ENCODE data around the gene MSANTD2. TPM values are rescaled to one million over a fixed set of nuclear protein-coding genes. Genes with fewer than 3 reads are reported as not detected.

MSANTD2 gene
- total and polyA plus RNA-seq, 9 of the 15 experiments (the other 6 are each of a cell fraction or from before 2014, with no cell fraction given), result 1.3 to 9.9 (median 5.3) TPM

- no peak overlapping the region for H3K4me3 ChIP-seq
- H3K79me2 ChIP-seq (ENCODE audit: control insufficient read depth, insufficient read depth, low read length), result no peaks in the 10 kb centered on the region
- no peaks in the 10 kb centered on the region for H3K9me1 ChIP-seq (ENCODE audit: control insufficient read depth, insufficient read depth, low read length)
- TF ChIP-seq TEAD4 (IDR thresholded peaks at IDR 0.05; ENCODE audit: low read length) (no peak), TEAD4 (CRISPR knock-in tag; IDR thresholded peaks at IDR 0.05; ENCODE audit: borderline replicate concordance) (no peak), KHSRP (IDR thresholded peaks at IDR 0.05) (no peak)
- BruUV-seq (replicated peaks), result no TSS peak
- peaks cover 3 to 16% of the 10 kb centered on the region in 2 experiments; a peak in 3 of 5 replicates for H3K4me1 ChIP-seq (replicated peaks in 1 of 2; ENCODE audit: control insufficient read depth in 2 of 2, insufficient read depth in 2 of 2, low read length in 2 of 2)
- no peak for DNase-seq (ENCODE audit: extremely low read depth in 1 of 4, low spot score in 3 of 4)
- H3K36me3 ChIP-seq (ENCODE audit: control insufficient read depth, insufficient read depth, low read length), result no peaks in the 10 kb centered on the region
- in situ Hi-C loops (cut with MboI) (loop anchor here (25.0 kb wide), 1 partner anchor 429 kb away; the partner anchor contains the start of gene OR8B4), intact Hi-C loops (cut with micrococcal nuclease) (no loop called here)
- ATAC-seq, result no peak
- H3K27ac ChIP-seq (ENCODE audit: extremely low read depth, low read depth, low read length), result no peak overlapping the region
- no peak overlapping the region for H3K9ac ChIP-seq (ENCODE audit: insufficient read depth in 1 of 2, low read depth in 2 of 2, low read length in 2 of 2)
- POLR2A ChIA-PET, result interaction anchor here (0.6 kb wide), 1 partner anchor 219 kb away, joined by 3 read pairs; the partner anchor contains the start of gene TBRG1
- peaks cover 67 to 73% of the 10 kb centered on the region in 2 experiments for H3K27me3 ChIP-seq (ENCODE audit: control insufficient read depth in 2 of 2, insufficient read depth in 2 of 2, low read length in 2 of 2)
- 0 out of 2 replicates have a peak, but pooled peaks cover 6% of the 10 kb centered on the region for H4K20me1 ChIP-seq (replicated peaks; ENCODE audit: control insufficient read depth, insufficient read depth, low read length)
- no peaks in the 10 kb centered on the region for H3K9me3 ChIP-seq (replicated peaks; ENCODE audit: control insufficient read depth, insufficient read depth, low read depth, low read length)
- FAIRE-seq, result no peak
- WGBS (ENCODE audit: insufficient coverage, low coverage, missing lambda C conversion rate), result 0% methylated on average over 3 of the region's 3 CpGs
- CTCF ChIA-PET (ENCODE audit: low intra/inter-chr PET ratio), result no interaction called here
- H3K4me2 ChIP-seq (ENCODE audit: insufficient read depth, low read length), result no peak overlapping the region
- no peak overlapping the region for H2AFZ ChIP-seq (ENCODE audit: low read depth, low read length)
These were observed 41.0 kb upstream of the MSANTD2 start for GRCh38 chr11:124841201-124841600.

DNA sequence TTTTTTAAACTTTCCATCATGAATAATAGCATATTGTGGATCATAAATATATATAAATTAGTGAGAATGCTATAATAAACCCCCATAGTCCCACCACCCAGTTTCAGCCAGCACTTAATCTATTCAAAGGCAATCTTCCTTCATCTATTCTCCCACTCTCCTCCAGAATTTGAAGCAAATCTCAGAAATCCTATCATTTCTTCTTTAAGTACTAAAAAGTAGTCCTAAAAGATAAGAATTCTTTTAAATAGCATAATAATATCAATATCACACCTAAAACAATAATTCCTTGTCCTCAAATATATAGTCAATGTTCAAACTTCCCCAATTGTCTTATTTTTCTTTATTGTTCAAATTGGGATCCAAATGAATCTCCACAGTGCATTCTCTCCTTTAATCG lies 40.5 kb upstream of the MSANTD2 start:
- no peaks in the 10 kb centered on the region for H3K36me3 ChIP-seq (ENCODE audit: control insufficient read depth, insufficient read depth, low read length)
- TF ChIP-seq RBM22 (IDR thresholded peaks at IDR 0.05; ENCODE audit: low read depth, low read length, poor library complexity, severe bottlenecking) (no peak), ZNF239 (CRISPR knock-in tag; IDR thresholded peaks at IDR 0.05) (no peak), CBFA2T3 (IDR thresholded peaks at IDR 0.05) (no peak), ZNF830 (CRISPR knock-in tag; IDR thresholded peaks at IDR 0.05) (no peak), DIDO1 (tag; IDR thresholded peaks at IDR 0.05; ENCODE audit: low read depth) (no peak)
- TF ChIP-seq, protein P1, sequence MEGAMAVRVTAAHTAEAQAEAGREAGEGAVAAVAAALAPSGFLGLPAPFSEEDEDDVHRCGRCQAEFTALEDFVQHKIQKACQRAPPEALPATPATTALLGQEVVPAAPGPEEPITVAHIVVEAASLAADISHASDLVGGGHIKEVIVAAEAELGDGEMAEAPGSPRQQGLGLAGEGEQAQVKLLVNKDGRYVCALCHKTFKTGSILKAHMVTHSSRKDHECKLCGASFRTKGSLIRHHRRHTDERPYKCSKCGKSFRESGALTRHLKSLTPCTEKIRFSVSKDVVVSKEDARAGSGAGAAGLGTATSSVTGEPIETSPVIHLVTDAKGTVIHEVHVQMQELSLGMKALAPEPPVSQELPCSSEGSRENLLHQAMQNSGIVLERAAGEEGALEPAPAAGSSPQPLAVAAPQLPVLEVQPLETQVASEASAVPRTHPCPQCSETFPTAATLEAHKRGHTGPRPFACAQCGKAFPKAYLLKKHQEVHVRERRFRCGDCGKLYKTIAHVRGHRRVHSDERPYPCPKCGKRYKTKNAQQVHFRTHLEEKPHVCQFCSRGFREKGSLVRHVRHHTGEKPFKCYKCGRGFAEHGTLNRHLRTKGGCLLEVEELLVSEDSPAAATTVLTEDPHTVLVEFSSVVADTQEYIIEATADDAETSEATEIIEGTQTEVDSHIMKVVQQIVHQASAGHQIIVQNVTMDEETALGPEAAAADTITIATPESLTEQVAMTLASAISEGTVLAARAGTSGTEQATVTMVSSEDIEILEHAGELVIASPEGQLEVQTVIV (CRISPR knock-in tag; IDR thresholded peaks at IDR 0.05; ENCODE audit: borderline replicate concordance), result no peak
- BruUV-seq (replicated peaks), result no TSS peak
- DNase-seq (ENCODE audit: extremely low read depth in 1 of 4, low spot score in 3 of 4) (no peak), ATAC-seq (no peak), FAIRE-seq (no peak)
- H3K4me2 ChIP-seq (ENCODE audit: insufficient read depth, low read length), result no peak overlapping the region
- no peak overlapping the region for H2AFZ ChIP-seq (ENCODE audit: low read depth, low read length)
- H3K4me3 ChIP-seq, result no peak overlapping the region
- H3K27ac ChIP-seq (ENCODE audit: extremely low read depth, low read depth, low read length), result no peak overlapping the region
- H3K79me2 ChIP-seq (ENCODE audit: control insufficient read depth, insufficient read depth, low read length), result no peaks in the 10 kb centered on the region
- H3K9ac ChIP-seq (ENCODE audit: insufficient read depth in 1 of 2, low read depth in 2 of 2, low read length in 2 of 2), result no peak overlapping the region
- H3K27me3 ChIP-seq (ENCODE audit: control insufficient read depth in 2 of 2, insufficient read depth in 2 of 2, low read length in 2 of 2), result peaks cover 66 to 67% of the 10 kb centered on the region in 2 experiments
- in situ Hi-C loops (cut with MboI), result loop anchor here (25.0 kb wide), 1 partner anchor 428 kb away; the partner anchor contains the start of gene OR8B4
- peaks cover 3 to 16% of the 10 kb centered on the region in 2 experiments; a peak in 3 of 5 replicates for H3K4me1 ChIP-seq (replicated peaks in 1 of 2; ENCODE audit: control insufficient read depth in 2 of 2, insufficient read depth in 2 of 2, low read length in 2 of 2)
- no peaks in the 10 kb centered on the region for H3K9me1 ChIP-seq (ENCODE audit: control insufficient read depth, insufficient read depth, low read length)
- WGBS (ENCODE audit: insufficient coverage, low coverage, missing lambda C conversion rate), result 4% methylated on average over 1 of the region's 1 CpG
- intact Hi-C loops (cut with micrococcal nuclease), result no loop called here
- H3K9me3 ChIP-seq (replicated peaks; ENCODE audit: control insufficient read depth, insufficient read depth, low read depth, low read length), result no peaks in the 10 kb centered on the region
- 0 out of 2 replicates have a peak, but pooled peaks cover 6% of the 10 kb centered on the region for H4K20me1 ChIP-seq (replicated peaks; ENCODE audit: control insufficient read depth, insufficient read depth, low read length)
- POLR2A ChIA-PET, result interaction anchor here (0.6 kb wide), 1 partner anchor 218 kb away, joined by 3 read pairs; the partner anchor contains the start of gene TBRG1
- CTCF ChIA-PET (ENCODE audit: low intra/inter-chr PET ratio), result no interaction called here
